Body of pancreas (tissue), 4 donors: ENCODE data around the gene RASSF5.

Source experiments
- CTCF ChIP-seq, 7 experiments: fragments of 450-650 bp in 4 of 7; fragments of 200-600 bp in 3 of 7; sonication (generic) in 3 of 7; IDR thresholded peaks; one replicate each; pipeline ENCODE4 v1.5.1; 2016 to 2019; ENCODE audit warnings: antibody characterized with exemption in 7 of 7
- POLR2A ChIP-seq, 3 donors: fragments of 450-650 bp; IDR thresholded peaks; one replicate each; pipeline ENCODE4 v1.6.1; 2016; ENCODE audit warnings: antibody characterized with exemption in 3 of 3, mild to moderate bottlenecking in 2 of 3

GRCh38 chr1:206547104-206547503 lies 39.8 kb downstream of the RASSF5 start:
- TF ChIP-seq CTCF (IDR thresholded peaks at IDR 0.05): no peak
- no peak for TF ChIP-seq POLR2A (IDR thresholded peaks at IDR 0.05)
